Smooth muscle cell of the pulmonary artery (primary cell): ENCODE data around the gene CABS1. TPM values are rescaled to one million over a fixed set of nuclear protein-coding genes. Genes with fewer than 3 reads are reported as not detected.

Source experiments
- total RNA-seq: library from RNA; depleted of rRNA; stranded (reverse); fragments of >200 nt; gene quantifications from 2 replicates; pipeline ENCODE4 v1.2.3, GENCODE V29; 2014

The CABS1 gene
- not detected in 2 replicates for total RNA-seq

DNA sequence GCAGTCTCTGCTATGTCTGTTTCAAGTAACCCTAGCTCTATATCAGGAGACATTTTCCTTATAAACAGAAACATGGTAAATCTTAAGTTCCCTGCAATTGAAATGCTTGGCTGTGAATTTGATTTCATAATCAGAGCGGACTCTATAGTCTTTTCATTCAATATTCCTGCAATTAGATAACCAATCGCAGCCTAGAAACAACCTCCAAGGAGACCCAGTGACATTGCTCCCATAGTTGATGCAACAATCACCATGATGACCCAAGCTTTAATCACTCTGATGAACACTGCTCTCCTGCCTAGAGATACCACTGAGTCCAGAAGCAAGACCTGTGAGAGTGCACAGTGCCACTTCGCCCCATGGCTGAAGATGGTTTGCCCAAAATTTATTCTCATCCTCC is at the start of gene CABS1:
CABS1 (plus strand) TSS at position 301 of the 400 bp plus-strand sequence; CDS start at position 360, 59 bp downstream.

DNA sequence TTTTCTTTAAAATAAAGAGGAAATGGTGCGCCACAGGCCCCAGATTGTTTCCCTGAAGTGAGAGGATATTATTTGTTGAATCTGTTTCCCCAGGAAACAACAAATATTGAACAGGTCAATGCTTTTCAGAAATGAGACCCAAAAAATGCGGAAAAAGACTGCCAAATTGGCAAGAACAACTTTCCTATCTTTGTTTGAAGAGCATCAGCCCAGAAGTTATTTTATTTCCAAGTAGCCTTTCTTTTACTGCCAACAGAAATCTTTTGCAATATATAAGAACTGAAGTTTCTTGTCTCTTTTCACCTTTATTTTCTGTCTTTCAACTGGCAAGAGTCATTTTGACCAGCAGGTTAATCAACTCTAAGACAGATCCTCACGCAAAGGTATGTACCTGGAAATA is 25.7 kb downstream of the CABS1 start, which contains the start of gene SMR3A:
SMR3A (plus strand) TSS at position 301 of the 400 bp plus-strand sequence. CDS start 1,356 bp downstream, outside the sequence.

DNA sequence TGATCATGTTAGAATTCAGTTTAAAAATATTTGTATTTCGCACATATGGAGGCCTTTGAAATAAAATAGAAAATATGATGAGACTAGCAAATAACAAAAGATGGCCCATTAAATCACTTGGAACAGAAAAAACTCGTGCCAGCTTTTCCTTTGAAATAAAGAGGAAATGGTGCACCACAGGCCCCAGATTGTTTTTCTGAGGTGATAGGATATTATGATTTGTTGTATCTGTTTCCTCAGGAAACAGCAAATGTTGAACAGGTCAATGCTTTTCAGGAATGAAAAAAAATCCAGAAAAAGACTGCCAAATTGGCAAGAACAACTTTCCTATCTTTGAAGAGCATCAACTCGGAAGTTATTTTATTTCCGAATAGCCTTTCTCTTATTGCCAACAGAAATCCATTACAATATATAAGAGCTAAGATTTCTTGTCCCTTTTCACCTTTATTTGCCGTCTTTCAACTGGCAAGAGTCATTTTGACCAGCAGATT is 48.0 kb downstream of the CABS1 start, which contains the start of gene SMR3B:
SMR3B (plus strand) TSS at position 441 of the 491 bp plus-strand sequence. CDS start 1,380 bp downstream, outside the sequence.

Other genes starting within 250 kb of the CABS1 start
- gene PRR27, start 180.7 kb upstream of the CABS1 start, total RNA-seq: not detected in 2 replicates
- gene ODAM, start 139.3 kb upstream of the CABS1 start, total RNA-seq: not detected in 2 replicates
- gene FDCSP, start 108.9 kb upstream of the CABS1 start, total RNA-seq: not detected in 2 replicates
- not detected in 2 replicates for gene CSN3, start 92.4 kb upstream of the CABS1 start, total RNA-seq
- not detected in 2 replicates for gene SMR3A, start 25.8 kb downstream of the CABS1 start, total RNA-seq
- not detected in 2 replicates for gene SMR3B, start 48.1 kb downstream of the CABS1 start, total RNA-seq
- gene OPRPN, start 63.0 kb downstream of the CABS1 start, total RNA-seq: not detected in 2 replicates
- not detected in 2 replicates for gene MUC7, start 137.2 kb downstream of the CABS1 start, total RNA-seq
- gene AMTN, start 183.6 kb downstream of the CABS1 start, total RNA-seq: 0.13 TPM in 1 of 2 replicates, not detected in the other